ENCODE measurements around the gene CEL. TPM values are rescaled to one million over a fixed set of nuclear protein-coding genes. Genes with fewer than 3 reads are reported as not detected.
"Not testable (repeated sequence)": the region's sequence is repeated elsewhere in the genome, so short reads cannot be mapped to it uniquely, and the experiment has no call there.

CEL gene
- under 1 TPM in 4 of 6 experiments, not detected in 2; 0.19 to 0.35 (median 0.26) TPM for total RNA-seq
- long read RNA-seq: 0 reads

DNA sequence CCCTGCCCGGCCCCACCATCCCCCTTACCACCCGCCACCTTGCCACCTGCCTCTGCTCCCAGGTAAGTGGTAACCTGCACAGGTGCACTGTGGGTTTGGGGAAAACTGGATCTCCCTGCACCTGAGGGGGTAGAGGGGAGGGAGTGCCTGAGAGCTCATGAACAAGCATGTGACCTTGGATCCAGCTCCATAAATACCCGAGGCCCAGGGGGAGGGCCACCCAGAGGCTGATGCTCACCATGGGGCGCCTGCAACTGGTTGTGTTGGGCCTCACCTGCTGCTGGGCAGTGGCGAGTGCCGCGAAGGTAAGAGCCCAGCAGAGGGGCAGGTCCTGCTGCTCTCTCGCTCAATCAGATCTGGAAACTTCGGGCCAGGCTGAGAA is at the start of gene CEL:
CEL (plus strand) TSS at position 218 of the 382 bp plus-strand sequence; CDS start at position 240, 22 bp downstream.
- ATAC-seq; H3K36me3 ChIP-seq; H3K4me1 ChIP-seq; H3K4me3 ChIP-seq; H3K27ac ChIP-seq; intact Hi-C loops (cut with DNase I); H3K27me3 ChIP-seq; H3K9me3 ChIP-seq: not testable (repeated sequence)
- WGBS (ENCODE audit: insufficient coverage, low coverage, low lambda C conversion rate, missing lambda C conversion rate): no CpG with 5 or more reads among the region's 9 CpGs
- DNase-seq: peak in 1 of 3 donors; percentile 18

DNA sequence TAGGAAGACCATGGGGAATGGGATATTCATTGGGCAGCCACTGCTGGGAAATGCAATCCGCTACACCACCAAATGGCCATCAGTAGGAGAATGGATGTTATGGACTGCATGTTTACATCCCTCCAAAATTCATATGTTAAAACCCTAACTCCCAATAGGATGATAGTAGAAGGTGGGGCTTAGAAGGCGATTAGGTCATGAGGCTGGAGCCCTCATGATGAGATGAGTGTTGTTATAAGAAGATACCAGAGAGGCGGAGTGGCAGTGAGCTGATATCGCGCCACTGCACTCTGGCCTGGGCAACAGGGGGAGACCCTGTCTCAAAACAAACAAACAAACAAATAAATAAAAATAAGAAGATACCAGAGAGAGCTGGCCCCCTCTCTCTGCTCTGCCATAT is 47.1 kb upstream of the CEL start:
- DNase-seq (no peak), ATAC-seq (no peak)
- Histone ChIP-seq H3K4me1 (no peaks in the 10 kb centered on the region), H3K9me3 (no peaks in the 10 kb centered on the region), H3K4me3 (no peak overlapping the region), H3K27me3 (no peaks in the 10 kb centered on the region), H3K27ac (no peak overlapping the region), H3K36me3 (no peaks in the 10 kb centered on the region)
- 72% methylated on average over 5 of the region's 5 CpGs for WGBS (ENCODE audit: insufficient coverage, low coverage, low lambda C conversion rate, missing lambda C conversion rate)
- TF ChIP-seq CTCF (IDR thresholded peaks at IDR 0.05) (no peak), POLR2A (IDR thresholded peaks at IDR 0.05) (no peak)
- intact Hi-C loops (cut with DNase I): no loop called here

DNA sequence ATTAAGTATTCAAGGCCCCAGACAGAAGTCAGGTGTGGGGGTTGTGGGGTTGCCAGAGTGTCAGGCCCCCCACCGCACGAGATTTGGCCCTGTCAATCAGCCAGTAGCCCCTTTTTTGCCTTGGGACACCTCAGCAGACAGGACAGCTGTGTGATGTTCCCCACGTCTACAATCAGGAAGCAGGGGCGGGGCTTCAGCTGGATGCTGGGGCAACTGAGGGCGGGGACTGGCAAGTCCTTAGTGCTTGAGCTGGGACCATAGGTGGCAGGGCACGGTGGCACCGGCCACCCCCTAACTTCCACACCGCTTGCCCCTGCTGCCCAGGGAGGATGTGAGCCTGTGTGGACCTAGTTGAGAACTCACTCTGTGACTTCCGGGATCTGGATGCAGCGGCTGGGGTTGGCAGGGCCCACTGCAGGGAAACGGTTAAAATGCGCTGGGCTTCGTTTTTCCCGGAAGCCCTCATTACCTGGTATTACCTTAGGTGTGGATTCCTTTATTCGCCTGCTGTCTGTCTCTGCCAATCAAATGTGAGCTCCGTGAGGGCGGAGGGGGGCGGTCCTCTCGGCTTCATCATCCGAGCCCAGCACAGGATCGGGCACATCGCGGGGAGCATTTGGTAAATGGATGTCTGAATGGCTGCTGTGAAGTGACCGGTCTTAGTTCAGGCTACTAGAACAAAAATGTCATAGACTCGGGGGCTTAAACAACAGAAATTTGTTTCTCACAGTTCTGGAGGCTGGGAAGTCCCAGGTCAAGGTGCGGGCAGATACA is 38.5 kb upstream of the CEL start:
- Histone ChIP-seq H3K9me3 (no peaks in the 10 kb centered on the region), H3K27ac (no peak overlapping the region), H3K4me3 (no peak overlapping the region), H3K36me3 (no peaks in the 10 kb centered on the region), H3K4me1 (peaks cover 0 to 6% (median 0%) of the 10 kb centered on the region in 4 donors), H3K27me3 (no peaks in the 10 kb centered on the region)
- no peak for TF ChIP-seq POLR2A (IDR thresholded peaks at IDR 0.05)
- no peak for TF ChIP-seq CTCF (IDR thresholded peaks at IDR 0.05)
- peak in 2 of 4 donors; percentile 16 to 25 for ATAC-seq
- no peak for DNase-seq
- 40% methylated on average over 7 of the region's 26 CpGs for WGBS (ENCODE audit: insufficient coverage, low coverage, low lambda C conversion rate, missing lambda C conversion rate)
- intact Hi-C loops (cut with DNase I): no loop called here

GRCh38 chr9:133026426-133026825 is 35.4 kb upstream of the CEL start:
- Histone ChIP-seq H3K36me3 (no peaks in the 10 kb centered on the region), H3K4me1 (peaks cover 0 to 10% (median 2%) of the 10 kb centered on the region in 4 donors), H3K27ac (no peak overlapping the region), H3K27me3 (no peaks in the 10 kb centered on the region), H3K4me3 (no peak overlapping the region), H3K9me3 (no peaks in the 10 kb centered on the region)
- ATAC-seq (no peak), DNase-seq (no peak)
- intact Hi-C loops (cut with DNase I): no loop called here
- TF ChIP-seq POLR2A (IDR thresholded peaks at IDR 0.05) (no peak), CTCF (IDR thresholded peaks at IDR 0.05) (no peak)
- WGBS (ENCODE audit: insufficient coverage, low coverage, low lambda C conversion rate, missing lambda C conversion rate): 40% methylated on average over 3 of the region's 3 CpGs

DNA sequence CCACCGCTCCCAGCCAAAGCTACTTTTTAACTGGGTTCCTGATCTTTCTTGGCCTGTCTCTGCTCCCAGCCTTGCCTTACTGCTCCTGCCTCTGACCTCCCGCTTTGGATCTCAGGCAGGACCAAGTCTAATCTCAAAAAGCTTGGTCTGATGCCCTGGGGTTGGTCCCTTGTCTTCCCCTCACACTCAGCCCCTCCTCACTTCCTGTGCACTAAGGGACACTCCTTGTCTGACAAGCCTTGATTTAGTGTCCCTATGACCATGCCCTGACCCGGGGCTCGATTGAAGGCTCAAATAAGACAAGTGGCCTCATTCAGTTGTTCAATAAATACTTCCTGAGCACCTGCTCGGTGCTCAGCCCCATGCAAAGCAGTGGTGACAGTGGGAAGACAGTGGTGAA is 34.6 kb upstream of the CEL start:
- ATAC-seq (no peak), DNase-seq (no peak)
- Histone ChIP-seq H3K9me3 (no peaks in the 10 kb centered on the region), H3K27ac (no peak overlapping the region), H3K36me3 (no peaks in the 10 kb centered on the region), H3K4me3 (no peak overlapping the region), H3K4me1 (peaks cover 0 to 15% (median 5%) of the 10 kb centered on the region in 4 donors), H3K27me3 (no peaks in the 10 kb centered on the region)
- TF ChIP-seq CTCF (IDR thresholded peaks at IDR 0.05) (no peak), POLR2A (IDR thresholded peaks at IDR 0.05) (no peak)
- intact Hi-C loops (cut with DNase I): no loop called here
- 36% methylated on average over 5 of the region's 5 CpGs for WGBS (ENCODE audit: insufficient coverage, low coverage, low lambda C conversion rate, missing lambda C conversion rate)
